H9 (cell line): ENCODE results near the gene GNAO1. TPM values are rescaled to one million over a fixed set of nuclear protein-coding genes. Genes with fewer than 3 reads are reported as not detected.
"Not testable (repeated sequence)": the region's sequence is repeated elsewhere in the genome, so short reads cannot be mapped to it uniquely, and the experiment has no call there.

Experiments used
- DNase-seq: peaks from one replicate; pipeline ENCODE4 v3.0.0-alpha.2; 2017
- H2AFZ ChIP-seq: one replicate; pipeline ENCODE4 v1.6.1; 2013; ENCODE audit warnings: mild to moderate bottlenecking, low read length, control low read depth, moderate library complexity
- H2AK5ac ChIP-seq: 2 replicates; pipeline ENCODE4 v1.6.1; 2013; ENCODE audit warnings: low read length, control low read depth, mixed read lengths; ENCODE audit not compliant: insufficient read length
- H2BK120ac ChIP-seq: one replicate; pipeline ENCODE4 v1.6.1; 2013; ENCODE audit warnings: low read depth, mild to moderate bottlenecking, low read length, control low read depth, inconsistent platforms; ENCODE audit not compliant: poor library complexity, severe bottlenecking
- H2BK12ac ChIP-seq: 2 replicates; pipeline ENCODE4 v1.6.1; 2013; ENCODE audit warnings: low read length, control low read depth, mixed read lengths, low read depth; ENCODE audit not compliant: insufficient read length
- H2BK15ac ChIP-seq: 2 replicates; pipeline ENCODE4 v1.6.1; 2013; ENCODE audit warnings: low read depth, low read length, control low read depth
- H2BK20ac ChIP-seq: one replicate; pipeline ENCODE4 v1.6.1; 2013; ENCODE audit warnings: low read depth, mild to moderate bottlenecking, low read length, control low read depth, inconsistent platforms; ENCODE audit not compliant: poor library complexity, severe bottlenecking
- H2BK5ac ChIP-seq: 2 replicates; pipeline ENCODE4 v1.6.1; 2013; ENCODE audit warnings: low read length, control low read depth, mixed read lengths; ENCODE audit not compliant: insufficient read length
- H3K14ac ChIP-seq: 2 replicates; pipeline ENCODE4 v1.6.1; 2013; ENCODE audit warnings: low read length, control low read depth; ENCODE audit not compliant: insufficient read depth
- H3K18ac ChIP-seq: 2 replicates; pipeline ENCODE4 v1.6.1; 2013; ENCODE audit warnings: low read depth, mild to moderate bottlenecking, mixed read lengths, low read length, control low read depth; ENCODE audit not compliant: insufficient read length
- H3K23ac ChIP-seq: 2 replicates; pipeline ENCODE4 v1.6.1; 2013; ENCODE audit warnings: low read length, control low read depth, mixed read lengths, low read depth; ENCODE audit not compliant: insufficient read length
- H3K23me2 ChIP-seq: 2 replicates; pipeline ENCODE4 v1.6.1; 2013; ENCODE audit warnings: low read depth, mild to moderate bottlenecking, mixed read lengths, low read length, control low read depth; ENCODE audit not compliant: insufficient read length, poor library complexity, severe bottlenecking
- H3K27ac ChIP-seq: 2 replicates; pipeline ENCODE4 v1.5.1; 2013; ENCODE audit warnings: low read length, control low read depth, mixed read lengths, low read depth; ENCODE audit not compliant: insufficient read length
- H3K27me3 ChIP-seq: 2 replicates; pipeline ENCODE4 v1.6.1; 2013; ENCODE audit warnings: low read length, control low read depth, inconsistent platforms; ENCODE audit not compliant: insufficient read depth
- H3K4ac ChIP-seq: 2 replicates; pipeline ENCODE4 v1.6.1; 2013; ENCODE audit warnings: low read depth, mild to moderate bottlenecking, control low read depth, inconsistent platforms, low read length, moderate library complexity
- H3K4me1 ChIP-seq: 2 replicates; pipeline ENCODE4 v1.6.1; 2013; ENCODE audit warnings: low read length, control low read depth, inconsistent platforms; ENCODE audit not compliant: insufficient read depth
- H3K4me2 ChIP-seq: 2 replicates; pipeline ENCODE4 v1.6.1; 2013; ENCODE audit warnings: low read length, control low read depth, mixed read lengths; ENCODE audit not compliant: insufficient read length, insufficient read depth
- H3K56ac ChIP-seq: 2 replicates; pipeline ENCODE4 v1.6.1; 2013; ENCODE audit warnings: low read depth, mild to moderate bottlenecking, mixed read lengths, low read length, control low read depth; ENCODE audit not compliant: insufficient read length
- H3K79me1 ChIP-seq: 2 replicates; pipeline ENCODE4 v1.6.1; 2013; ENCODE audit warnings: low read depth, mild to moderate bottlenecking, moderate library complexity, low read length, control low read depth, inconsistent platforms; ENCODE audit not compliant: insufficient read depth, poor library complexity, severe bottlenecking
- H3K79me2 ChIP-seq: 2 replicates; pipeline ENCODE4 v1.6.1; 2013; ENCODE audit warnings: low read length, control low read depth, inconsistent platforms; ENCODE audit not compliant: insufficient read depth
- H3K9ac ChIP-seq: 2 replicates; pipeline ENCODE4 v1.6.1; 2013; ENCODE audit warnings: low read length, control low read depth, mixed read lengths; ENCODE audit not compliant: insufficient read length; ENCODE audit errors: extremely low read depth
- H3K9me3 ChIP-seq: one replicate; pipeline ENCODE4 v1.6.1; 2013; ENCODE audit warnings: low read depth, low read length, inconsistent platforms; ENCODE audit not compliant: control insufficient read depth
- H3T11ph ChIP-seq: one replicate; pipeline ENCODE4 v1.6.1; 2013; ENCODE audit warnings: mild to moderate bottlenecking, low read length, control low read depth, inconsistent platforms
- H4K20me1 ChIP-seq: one replicate; pipeline ENCODE4 v1.6.1; 2013; ENCODE audit not compliant: control insufficient read depth, insufficient read length, insufficient read depth
- H4K5ac ChIP-seq: 2 replicates; pipeline ENCODE4 v1.6.1; 2013; ENCODE audit warnings: low read depth, mild to moderate bottlenecking, mixed read lengths, low read length, control low read depth; ENCODE audit not compliant: insufficient read length
- H4K8ac ChIP-seq: replicated peaks from 2 replicates; pipeline ENCODE4 v1.6.1; 2013; ENCODE audit warnings: low read length, control low read depth, mixed read lengths, low read depth; ENCODE audit not compliant: insufficient read length
- H4K91ac ChIP-seq: 2 replicates; pipeline ENCODE4 v1.6.1; 2013; ENCODE audit warnings: low read depth, mild to moderate bottlenecking, moderate library complexity, mixed read lengths, low read length, control low read depth; ENCODE audit not compliant: insufficient read length
- H3K27ac Mint-ChIP-seq, 3 experiments: 2 replicates in 2 of 3; 3 replicates in 1 of 3; pipeline ENCODE4 v1.8.0; 2020 to 2021; ENCODE audit warnings: mixed read lengths in 3 of 3, mild to moderate bottlenecking in 1 of 3, moderate library complexity in 1 of 3
- H3K27me3 Mint-ChIP-seq: 2 replicates; pipeline ENCODE4 v1.8.0; 2021; ENCODE audit warnings: low read depth, mild to moderate bottlenecking, moderate library complexity, mixed read lengths
- H3K36me3 Mint-ChIP-seq, 3 experiments: 2 replicates in 2 of 3; 3 replicates in 1 of 3; pipeline ENCODE4 v1.8.0; 2020 to 2021; ENCODE audit warnings: low read depth in 3 of 3, mixed read lengths in 3 of 3; ENCODE audit not compliant: insufficient read depth in 1 of 3
- H3K4me1 Mint-ChIP-seq, 2 experiments: 2 replicates each; pipeline ENCODE4 v1.8.0; 2020; ENCODE audit warnings: mixed read lengths in 2 of 2
- H3K4me3 Mint-ChIP-seq, 2 experiments: 2 replicates in 1 of 2; 3 replicates in 1 of 2; pipeline ENCODE4 v1.8.0; 2020 to 2021; ENCODE audit warnings: mild to moderate bottlenecking in 2 of 2, mixed read lengths in 2 of 2, moderate library complexity in 1 of 2
- H3K9me3 Mint-ChIP-seq, 2 experiments: 2 replicates in 1 of 2; 3 replicates in 1 of 2; pipeline ENCODE4 v1.8.0; 2020; ENCODE audit warnings: mild to moderate bottlenecking in 2 of 2, mixed read lengths in 2 of 2, moderate library complexity in 1 of 2
- WGBS: extraction: QIAGEN DNeasy Blood & Tissue Kit; methylation state at CpG from one replicate; pipeline ENCODE4 v1.1.7; 2013; ENCODE audit warnings: missing lambda C conversion rate, low lambda C conversion rate, mixed read lengths; ENCODE audit not compliant: insufficient read length; ENCODE audit errors: extremely low coverage; 5-methylcytosine and 5-hydroxymethylcytosine counted together
- total RNA-seq: library from RNA; stranded (reverse); gene quantifications from 2 replicates; pipeline ENCODE4 v1.2.1, GENCODE V29; 2021
- TF ChIP-seq, protein P1 (sequence below): fragments of 200-600 bp; sonication (generic); conservative IDR thresholded peaks from 3 replicates; pipeline ENCODE4 v1.8.0; 2021; ENCODE audit warnings: antibody characterized with exemption, mild to moderate bottlenecking

The GNAO1 gene
- total RNA-seq, 1 experiment from 2014 or later, result 16.9 TPM

DNA sequence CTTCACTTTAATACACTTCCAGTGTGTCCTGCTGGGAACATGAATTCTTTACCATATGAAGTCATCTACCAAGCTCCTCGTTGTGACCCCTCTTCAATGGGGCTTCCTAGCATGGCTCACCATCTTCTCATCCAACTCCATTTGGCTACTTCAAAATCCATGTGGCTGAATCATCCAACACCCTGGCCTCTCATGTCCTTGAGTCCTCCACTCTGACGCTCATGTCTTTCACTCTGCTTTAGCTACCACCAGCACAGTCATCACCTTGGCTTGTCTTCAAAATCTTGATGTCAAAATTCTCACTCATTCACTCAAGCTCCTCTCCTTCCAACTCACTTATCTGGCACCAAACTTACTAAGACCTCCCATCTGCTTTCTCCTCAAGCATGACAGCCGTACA is 198.3 kb downstream of the GNAO1 start:
- H3T11ph ChIP-seq, result no peak overlapping the region
- no peaks in the 10 kb centered on the region for H3K4me1 ChIP-seq
- peaks cover 10 to 14% of the 10 kb centered on the region in 2 experiments for H3K9me3 Mint-ChIP-seq
- H3K18ac ChIP-seq, result no peak overlapping the region
- H3K79me1 ChIP-seq, result no peaks in the 10 kb centered on the region
- H3K9ac ChIP-seq, result no peak overlapping the region
- H3K4me3 Mint-ChIP-seq, result no peak overlapping the region
- H2BK12ac ChIP-seq, result no peak overlapping the region
- peaks cover 45 to 66% (median 64%) of the 10 kb centered on the region in 3 experiments for H3K36me3 Mint-ChIP-seq
- H2BK120ac ChIP-seq, result no peak overlapping the region
- no peak overlapping the region for H2BK20ac ChIP-seq
- no peak overlapping the region for H3K56ac ChIP-seq
- H2AFZ ChIP-seq, result no peak overlapping the region
- H3K23ac ChIP-seq, result no peak overlapping the region
- H4K5ac ChIP-seq, result no peak overlapping the region
- H3K27ac ChIP-seq, result no peak overlapping the region
- H3K27ac Mint-ChIP-seq, result peak overlapping the region in 1 of 3 experiments; percentile 2; a peak in 1 of 7 replicates
- no CpG with 5 or more reads among the region's 3 CpGs for WGBS
- H3K14ac ChIP-seq, result no peak overlapping the region
- no peak overlapping the region for H3K4ac ChIP-seq
- H4K8ac ChIP-seq, result no peak overlapping the region
- peaks cover 2% of the 10 kb centered on the region; the same call in 1 of the 2 replicates for H3K27me3 Mint-ChIP-seq
- H3K23me2 ChIP-seq, result no peaks in the 10 kb centered on the region
- no peak overlapping the region for H2AK5ac ChIP-seq
- H3K4me2 ChIP-seq, result no peak overlapping the region
- TF ChIP-seq, protein P1, sequence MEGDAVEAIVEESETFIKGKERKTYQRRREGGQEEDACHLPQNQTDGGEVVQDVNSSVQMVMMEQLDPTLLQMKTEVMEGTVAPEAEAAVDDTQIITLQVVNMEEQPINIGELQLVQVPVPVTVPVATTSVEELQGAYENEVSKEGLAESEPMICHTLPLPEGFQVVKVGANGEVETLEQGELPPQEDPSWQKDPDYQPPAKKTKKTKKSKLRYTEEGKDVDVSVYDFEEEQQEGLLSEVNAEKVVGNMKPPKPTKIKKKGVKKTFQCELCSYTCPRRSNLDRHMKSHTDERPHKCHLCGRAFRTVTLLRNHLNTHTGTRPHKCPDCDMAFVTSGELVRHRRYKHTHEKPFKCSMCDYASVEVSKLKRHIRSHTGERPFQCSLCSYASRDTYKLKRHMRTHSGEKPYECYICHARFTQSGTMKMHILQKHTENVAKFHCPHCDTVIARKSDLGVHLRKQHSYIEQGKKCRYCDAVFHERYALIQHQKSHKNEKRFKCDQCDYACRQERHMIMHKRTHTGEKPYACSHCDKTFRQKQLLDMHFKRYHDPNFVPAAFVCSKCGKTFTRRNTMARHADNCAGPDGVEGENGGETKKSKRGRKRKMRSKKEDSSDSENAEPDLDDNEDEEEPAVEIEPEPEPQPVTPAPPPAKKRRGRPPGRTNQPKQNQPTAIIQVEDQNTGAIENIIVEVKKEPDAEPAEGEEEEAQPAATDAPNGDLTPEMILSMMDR, result no peak
- H2BK5ac ChIP-seq, result no peak overlapping the region
- no peaks in the 10 kb centered on the region for H3K79me2 ChIP-seq
- H3K4me1 Mint-ChIP-seq, result no peaks in the 10 kb centered on the region
- H3K27me3 ChIP-seq, result no peaks in the 10 kb centered on the region
- H4K20me1 ChIP-seq, result no peaks in the 10 kb centered on the region
- H2BK15ac ChIP-seq, result no peak overlapping the region
- no peak overlapping the region for H4K91ac ChIP-seq
- DNase-seq, result no peak
- no peaks in the 10 kb centered on the region for H3K9me3 ChIP-seq

DNA sequence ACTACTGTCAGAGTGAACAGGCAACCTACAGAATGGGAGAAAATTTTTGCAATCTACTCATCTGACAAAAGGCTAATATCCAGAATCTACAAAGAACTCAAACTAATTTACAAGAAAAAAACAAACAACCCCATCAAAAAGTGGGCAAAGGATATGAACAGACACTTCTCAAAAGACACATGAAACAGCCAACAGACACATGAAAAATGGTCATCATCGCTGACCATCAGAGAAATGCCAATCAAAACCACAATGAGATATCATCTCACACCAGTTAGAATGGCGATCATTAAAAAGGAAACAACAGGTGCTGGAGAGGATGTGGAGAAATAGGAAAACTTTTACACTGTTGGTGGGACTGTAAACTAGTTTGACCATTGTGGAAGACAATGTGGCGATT is 205.4 kb downstream of the GNAO1 start:
- H3K27ac ChIP-seq, H3K23ac ChIP-seq, H3K9ac ChIP-seq, H4K8ac ChIP-seq, H3K79me2 ChIP-seq, H3K79me1 ChIP-seq, H4K91ac ChIP-seq, H3K23me2 ChIP-seq, H3K4me2 ChIP-seq, H2BK20ac ChIP-seq, H3K4me3 Mint-ChIP-seq, H3K4me1 Mint-ChIP-seq, H2BK12ac ChIP-seq, H2AFZ ChIP-seq, H2BK15ac ChIP-seq, H3K9me3 Mint-ChIP-seq, H3K4me1 ChIP-seq, H2AK5ac ChIP-seq, H3K14ac ChIP-seq, H3K56ac ChIP-seq, H4K5ac ChIP-seq, H3K9me3 ChIP-seq, H2BK120ac ChIP-seq, H3T11ph ChIP-seq, DNase-seq, H4K20me1 ChIP-seq, H3K27me3 ChIP-seq, H2BK5ac ChIP-seq, H3K27ac Mint-ChIP-seq, H3K18ac ChIP-seq, H3K27me3 Mint-ChIP-seq, H3K4ac ChIP-seq: not testable (repeated sequence)
- peaks cover 37 to 54% (median 52%) of the 10 kb centered on the region in 3 experiments for H3K36me3 Mint-ChIP-seq
- no CpG with 5 or more reads among the region's 3 CpGs for WGBS
